ENCODE measurements around the gene C1D. TPM values are rescaled to one million over a fixed set of nuclear protein-coding genes. Genes with fewer than 3 reads are reported as not detected.

C1D gene
- total RNA-seq, 1 donor from 2014 or later = 28.3 TPM

DNA sequence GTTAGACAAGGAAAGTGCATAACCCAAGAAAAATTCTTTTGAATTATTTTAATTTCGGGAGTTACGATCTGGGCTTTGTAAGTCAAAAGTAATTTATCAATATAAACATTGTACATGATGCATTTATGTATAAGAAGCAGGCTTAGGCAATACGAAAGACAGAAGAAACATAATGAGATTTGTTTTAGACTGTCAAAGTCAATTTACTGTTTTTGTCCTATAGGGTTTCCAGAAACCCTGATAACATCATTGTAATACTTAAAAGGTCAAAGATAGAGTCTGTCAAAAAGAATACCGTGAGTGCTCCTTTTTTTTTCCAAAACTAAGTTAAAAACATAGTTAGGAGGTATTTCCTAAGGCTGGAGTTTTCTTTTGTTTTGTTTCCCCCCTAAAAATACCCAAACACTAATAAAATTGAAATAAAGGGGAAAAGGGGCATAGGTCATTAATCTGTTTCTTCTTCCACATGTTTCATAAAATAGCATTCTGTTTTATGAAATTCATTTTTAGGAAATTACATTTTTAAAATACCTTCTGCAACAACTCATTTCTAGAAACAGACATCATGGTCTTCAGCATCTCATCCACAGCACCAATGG lies 16.1 kb downstream of the C1D start:
- no peak overlapping the region for H3K4me3 Mint-ChIP-seq
- H3K9me3 Mint-ChIP-seq = no peaks in the 10 kb centered on the region
- H3K36me3 Mint-ChIP-seq (ENCODE audit: low read depth) = peaks cover 7% of the 10 kb centered on the region
- no peaks in the 10 kb centered on the region for H3K27me3 Mint-ChIP-seq (ENCODE audit: insufficient read depth)
- DNase-seq (ENCODE audit: low spot score) = no peak
- H3K27ac Mint-ChIP-seq = no peak overlapping the region
- no peaks in the 10 kb centered on the region for H3K4me1 Mint-ChIP-seq (ENCODE audit: low read depth)
- intact Hi-C loops (cut with micrococcal nuclease) = no loop called here

- DNase-seq (ENCODE audit: low spot score) = no peak
- Mint-ChIP-seq H3K27ac (no peak overlapping the region), H3K27me3 (ENCODE audit: insufficient read depth) (no peaks in the 10 kb centered on the region), H3K9me3 (no peaks in the 10 kb centered on the region), H3K36me3 (ENCODE audit: low read depth) (peaks cover 9% of the 10 kb centered on the region), H3K4me1 (ENCODE audit: low read depth) (no peaks in the 10 kb centered on the region), H3K4me3 (no peak overlapping the region)
- intact Hi-C loops (cut with micrococcal nuclease) = no loop called here
These were observed 16.6 kb downstream of the C1D start for GRCh38 chr2:68046224-68046623.

DNA sequence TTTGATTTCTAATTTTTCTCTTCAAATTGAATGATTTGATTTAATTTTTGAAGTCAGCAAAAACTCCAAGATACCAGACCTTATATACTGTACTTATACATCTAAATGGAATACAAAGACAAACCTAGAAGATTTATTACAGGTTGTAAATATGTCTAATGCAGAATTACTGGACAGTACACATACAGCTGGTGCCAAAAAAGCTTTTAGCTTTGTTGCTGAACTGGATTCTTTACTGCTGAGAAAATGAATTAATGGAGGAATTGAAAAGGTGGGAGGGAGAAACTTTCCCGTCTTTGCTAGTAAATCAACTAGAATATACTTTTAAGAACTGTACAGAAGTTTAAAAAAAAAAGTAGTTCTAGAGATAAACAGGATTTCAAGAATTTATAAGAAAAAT lies 17.5 kb downstream of the C1D start:
- intact Hi-C loops (cut with micrococcal nuclease) = no loop called here
- Mint-ChIP-seq H3K36me3 (ENCODE audit: low read depth) (peaks cover 9% of the 10 kb centered on the region), H3K4me1 (ENCODE audit: low read depth) (no peaks in the 10 kb centered on the region), H3K27me3 (ENCODE audit: insufficient read depth) (no peaks in the 10 kb centered on the region), H3K27ac (no peak overlapping the region), H3K9me3 (no peaks in the 10 kb centered on the region), H3K4me3 (no peak overlapping the region)
- no peak for DNase-seq (ENCODE audit: low spot score)

DNA sequence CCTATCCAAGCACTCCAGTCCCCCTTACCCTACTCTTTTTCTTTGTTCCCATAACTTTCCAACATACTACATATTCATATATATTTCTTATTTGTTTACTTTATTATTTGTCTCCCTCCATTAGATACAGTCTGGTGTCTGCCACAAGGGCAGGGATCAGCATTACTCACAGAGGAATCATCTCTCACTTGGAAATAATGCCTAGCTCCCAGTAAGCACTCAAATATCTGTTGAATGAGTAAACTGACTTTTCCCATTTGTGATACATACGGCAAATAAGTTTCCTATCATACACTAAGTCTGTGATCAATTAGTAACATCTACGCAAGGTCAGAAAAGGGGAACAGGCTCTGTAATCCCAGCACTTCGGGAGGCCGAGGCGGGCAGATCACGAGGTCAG lies 18.7 kb downstream of the C1D start:
- Mint-ChIP-seq H3K4me3 (no peak overlapping the region), H3K9me3 (no peaks in the 10 kb centered on the region), H3K4me1 (ENCODE audit: low read depth) (no peaks in the 10 kb centered on the region), H3K27me3 (ENCODE audit: insufficient read depth) (no peaks in the 10 kb centered on the region), H3K27ac (no peak overlapping the region), H3K36me3 (ENCODE audit: low read depth) (peaks cover 9% of the 10 kb centered on the region)
- no peak for DNase-seq (ENCODE audit: low spot score)
- intact Hi-C loops (cut with micrococcal nuclease) = no loop called here

GRCh38 chr2:68043695-68044094 lies 19.1 kb downstream of the C1D start:
- H3K4me3 Mint-ChIP-seq = no peak overlapping the region
- H3K4me1 Mint-ChIP-seq (ENCODE audit: low read depth) = no peaks in the 10 kb centered on the region
- DNase-seq (ENCODE audit: low spot score) = no peak
- intact Hi-C loops (cut with micrococcal nuclease) = no loop called here
- no peaks in the 10 kb centered on the region for H3K9me3 Mint-ChIP-seq
- no peaks in the 10 kb centered on the region for H3K27me3 Mint-ChIP-seq (ENCODE audit: insufficient read depth)
- H3K36me3 Mint-ChIP-seq (ENCODE audit: low read depth) = peaks cover 9% of the 10 kb centered on the region
- no peak overlapping the region for H3K27ac Mint-ChIP-seq

GRCh38 chr2:68043032-68043431 lies 19.8 kb downstream of the C1D start:
- peaks cover 9% of the 10 kb centered on the region for H3K36me3 Mint-ChIP-seq (ENCODE audit: low read depth)
- intact Hi-C loops (cut with micrococcal nuclease) = no loop called here
- no peak overlapping the region for H3K27ac Mint-ChIP-seq
- no peaks in the 10 kb centered on the region for H3K4me1 Mint-ChIP-seq (ENCODE audit: low read depth)
- no peak overlapping the region for H3K4me3 Mint-ChIP-seq
- H3K27me3 Mint-ChIP-seq (ENCODE audit: insufficient read depth) = no peaks in the 10 kb centered on the region
- H3K9me3 Mint-ChIP-seq = no peaks in the 10 kb centered on the region
- no peak for DNase-seq (ENCODE audit: low spot score)

DNA sequence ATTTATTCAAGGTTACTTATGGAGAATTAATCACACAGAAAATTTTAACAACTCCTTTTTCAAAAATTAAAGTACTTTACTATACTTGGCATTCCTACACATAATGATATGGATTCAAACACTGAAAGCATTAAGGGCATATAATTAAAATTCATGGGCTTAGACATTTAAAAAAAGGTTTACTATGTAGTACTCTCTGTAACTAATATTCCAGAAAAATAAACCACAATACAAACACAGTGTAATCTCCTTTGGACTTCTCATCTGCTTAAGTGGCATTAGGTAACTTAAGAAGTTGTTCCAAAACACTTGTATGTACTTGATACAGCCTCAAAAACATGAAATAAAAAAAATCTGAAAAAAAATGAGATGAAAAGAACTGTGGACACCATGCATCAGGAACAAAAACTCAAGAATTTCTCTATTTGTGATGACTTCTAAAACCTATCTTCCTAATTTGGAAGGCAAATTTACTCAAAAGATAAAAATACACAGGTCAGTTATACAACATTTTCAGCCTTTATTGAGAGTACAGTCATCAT lies 21.0 kb downstream of the C1D start:
- peaks cover 9% of the 10 kb centered on the region for H3K36me3 Mint-ChIP-seq (ENCODE audit: low read depth)
- no peak for DNase-seq (ENCODE audit: low spot score)
- no peak overlapping the region for H3K4me3 Mint-ChIP-seq
- H3K4me1 Mint-ChIP-seq (ENCODE audit: low read depth) = no peaks in the 10 kb centered on the region
- no peaks in the 10 kb centered on the region for H3K27me3 Mint-ChIP-seq (ENCODE audit: insufficient read depth)
- H3K27ac Mint-ChIP-seq = no peak overlapping the region
- intact Hi-C loops (cut with micrococcal nuclease) = no loop called here
- H3K9me3 Mint-ChIP-seq = no peaks in the 10 kb centered on the region

DNA sequence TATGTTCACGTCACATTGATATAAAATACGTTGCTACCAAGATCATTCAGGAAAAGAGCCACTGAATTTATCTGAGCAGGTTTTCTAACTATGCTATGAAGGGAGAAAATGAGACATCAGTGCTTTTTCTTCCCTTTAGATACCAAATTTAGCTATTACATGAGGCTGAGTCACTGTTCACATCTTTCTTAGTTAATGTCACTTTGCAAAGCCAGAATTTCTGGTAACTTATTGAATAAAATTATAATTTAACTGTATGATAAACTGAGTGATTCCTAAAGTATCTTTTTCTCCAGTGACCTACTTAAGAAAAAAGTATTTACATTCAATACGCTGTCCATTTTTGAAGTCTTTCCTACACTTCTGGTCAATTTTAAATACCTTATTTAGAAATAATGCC lies 22.7 kb downstream of the C1D start:
- no peaks in the 10 kb centered on the region for H3K27me3 Mint-ChIP-seq (ENCODE audit: insufficient read depth)
- no peaks in the 10 kb centered on the region for H3K9me3 Mint-ChIP-seq
- peaks cover 6% of the 10 kb centered on the region for H3K36me3 Mint-ChIP-seq (ENCODE audit: low read depth)
- intact Hi-C loops (cut with micrococcal nuclease) = no loop called here
- DNase-seq (ENCODE audit: low spot score) = no peak
- no peak overlapping the region for H3K4me3 Mint-ChIP-seq
- no peak overlapping the region for H3K27ac Mint-ChIP-seq
- no peaks in the 10 kb centered on the region for H3K4me1 Mint-ChIP-seq (ENCODE audit: low read depth)

DNA sequence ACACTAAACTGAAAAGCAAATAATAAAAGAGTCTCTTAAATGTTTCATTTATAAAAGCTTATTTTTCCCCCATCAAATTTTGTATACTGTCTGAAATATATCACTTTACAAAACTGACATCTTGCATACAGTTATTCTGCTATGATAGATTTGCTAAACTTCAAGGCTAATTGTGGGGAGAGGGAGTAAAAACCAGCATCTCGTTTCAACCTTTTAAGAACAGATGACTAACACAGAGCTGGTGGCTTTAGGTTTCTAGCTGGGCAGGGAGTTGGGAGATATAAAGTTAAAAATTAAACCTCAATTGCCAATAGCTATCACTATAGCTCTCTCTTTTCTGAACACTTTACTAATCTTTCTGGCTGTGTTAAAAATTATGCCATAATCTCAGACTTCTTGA lies 23.5 kb downstream of the C1D start:
- intact Hi-C loops (cut with micrococcal nuclease) = no loop called here
- Mint-ChIP-seq H3K27ac (no peak overlapping the region), H3K36me3 (ENCODE audit: low read depth) (peaks cover 4% of the 10 kb centered on the region), H3K9me3 (no peaks in the 10 kb centered on the region), H3K4me1 (ENCODE audit: low read depth) (no peaks in the 10 kb centered on the region), H3K27me3 (ENCODE audit: insufficient read depth) (no peaks in the 10 kb centered on the region), H3K4me3 (no peak overlapping the region)
- DNase-seq (ENCODE audit: low spot score) = no peak

- H3K27ac Mint-ChIP-seq = no peak overlapping the region
- no peaks in the 10 kb centered on the region for H3K9me3 Mint-ChIP-seq
- intact Hi-C loops (cut with micrococcal nuclease) = no loop called here
- DNase-seq (ENCODE audit: low spot score) = no peak
- no peak overlapping the region for H3K4me3 Mint-ChIP-seq
- H3K4me1 Mint-ChIP-seq (ENCODE audit: low read depth) = no peaks in the 10 kb centered on the region
- H3K36me3 Mint-ChIP-seq (ENCODE audit: low read depth) = no peaks in the 10 kb centered on the region
- peaks cover 5% of the 10 kb centered on the region for H3K27me3 Mint-ChIP-seq (ENCODE audit: insufficient read depth)
These were observed 30.1 kb downstream of the C1D start for GRCh38 chr2:68032702-68033101.

GRCh38 chr2:68031542-68032160 lies 31.2 kb downstream of the C1D start:
- peaks cover 9% of the 10 kb centered on the region for H3K27me3 Mint-ChIP-seq (ENCODE audit: insufficient read depth)
- intact Hi-C loops (cut with micrococcal nuclease) = loop anchor here (1.0 kb wide), 1 partner anchor 185 kb away; no protein-coding TSS in a partner anchor
- no peak for DNase-seq (ENCODE audit: low spot score)
- H3K4me3 Mint-ChIP-seq = no peak overlapping the region
- no peaks in the 10 kb centered on the region for H3K4me1 Mint-ChIP-seq (ENCODE audit: low read depth)
- H3K27ac Mint-ChIP-seq = no peak overlapping the region
- H3K9me3 Mint-ChIP-seq = no peaks in the 10 kb centered on the region
- H3K36me3 Mint-ChIP-seq (ENCODE audit: low read depth) = no peaks in the 10 kb centered on the region

- no peak overlapping the region for H3K4me3 Mint-ChIP-seq
- intact Hi-C loops (cut with micrococcal nuclease) = loop anchor here (1.0 kb wide), 1 partner anchor 185 kb away; no protein-coding TSS in a partner anchor
- no peaks in the 10 kb centered on the region for H3K36me3 Mint-ChIP-seq (ENCODE audit: low read depth)
- H3K27me3 Mint-ChIP-seq (ENCODE audit: insufficient read depth) = peaks cover 10% of the 10 kb centered on the region
- H3K27ac Mint-ChIP-seq = no peak overlapping the region
- no peak for DNase-seq (ENCODE audit: low spot score)
- H3K9me3 Mint-ChIP-seq = no peaks in the 10 kb centered on the region
- no peaks in the 10 kb centered on the region for H3K4me1 Mint-ChIP-seq (ENCODE audit: low read depth)
These were observed 31.8 kb downstream of the C1D start for GRCh38 chr2:68031043-68031442.

- no peaks in the 10 kb centered on the region for H3K9me3 Mint-ChIP-seq
- H3K4me3 Mint-ChIP-seq = no peak overlapping the region
- no peak overlapping the region for H3K27ac Mint-ChIP-seq
- intact Hi-C loops (cut with micrococcal nuclease) = no loop called here
- H3K27me3 Mint-ChIP-seq (ENCODE audit: insufficient read depth) = peaks cover 10% of the 10 kb centered on the region
- no peak for DNase-seq (ENCODE audit: low spot score)
- H3K36me3 Mint-ChIP-seq (ENCODE audit: low read depth) = no peaks in the 10 kb centered on the region
- no peaks in the 10 kb centered on the region for H3K4me1 Mint-ChIP-seq (ENCODE audit: low read depth)
These were observed 32.3 kb downstream of the C1D start for GRCh38 chr2:68030529-68030928.

Data from activated T-helper 1 cell treated with anti-CD3 and anti-CD28 coated beads, Interleukin-12 subunit alpha, Interleukin-12 subunit beta, Interleukin-2, Interleukin-4 antibody, amounts not matched to agents 30 ng/mL and 10 ng/mL and 1 ng/mL, durations not matched to agents 14 hours and 24 hours and 36 hours (primary cell).